ENCODE measurements around the gene SIN3B. TPM values are rescaled to one million over a fixed set of nuclear protein-coding genes. Genes with fewer than 3 reads are reported as not detected.

The SIN3B gene
- total and polyA plus RNA-seq, 2 donors (not counting 1 experiment from before 2014, with no cell fraction given) = 118 to 138 TPM

DNA sequence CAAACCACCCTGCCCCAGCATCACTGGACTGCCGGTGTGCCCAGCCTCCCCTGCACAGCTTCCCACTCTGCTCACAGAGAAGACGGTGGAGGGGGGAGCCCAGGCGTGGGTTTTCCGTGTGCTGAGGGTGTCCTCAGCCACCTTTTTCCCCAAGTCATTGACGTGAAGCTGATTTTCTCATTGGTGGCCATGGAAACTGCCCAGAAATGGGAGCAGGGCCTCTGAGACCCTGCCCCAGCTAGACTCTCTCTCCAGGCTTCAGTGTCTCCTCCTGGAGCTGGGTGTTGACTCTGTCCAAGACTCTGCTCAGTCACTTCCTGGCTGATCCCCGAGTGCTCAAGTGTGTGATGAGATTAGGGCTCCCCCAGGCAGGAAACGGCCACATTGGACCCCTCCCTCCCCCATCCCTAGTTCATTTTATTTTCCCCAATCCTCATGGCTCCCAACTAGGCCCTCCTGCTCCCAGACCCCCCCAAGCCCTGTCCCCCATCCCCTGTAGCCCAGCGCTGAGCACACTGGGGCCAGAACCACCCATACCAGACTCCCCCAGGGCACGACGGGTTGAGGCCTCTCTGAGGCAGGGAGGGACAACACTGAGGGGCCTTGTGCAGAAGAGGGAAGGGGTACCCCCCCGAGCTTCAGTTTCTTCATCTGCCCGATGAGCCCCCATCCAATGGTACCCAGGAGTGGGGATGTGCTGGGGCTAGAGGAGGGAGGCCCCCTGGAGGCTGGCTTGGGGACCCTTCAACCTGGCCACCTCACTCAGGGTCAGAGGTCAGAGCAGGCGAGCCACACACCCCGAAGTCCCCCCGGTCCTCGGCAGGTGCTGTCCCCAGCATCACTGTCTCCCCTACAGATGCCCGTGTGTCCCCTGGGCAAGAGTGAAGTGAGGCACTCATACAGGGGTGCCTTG is 58.4 kb downstream of the SIN3B start:
- intact Hi-C loops (cut with micrococcal nuclease) = no loop called here
- H4K20me1 ChIP-seq (ENCODE audit: control insufficient read depth, insufficient read depth, low read length, poor library complexity, severe bottlenecking) = no peaks in the 10 kb centered on the region
- H3K9ac ChIP-seq (ENCODE audit: low read length) = no peak overlapping the region
- peaks cover 3% of the 10 kb centered on the region for H3K9me3 Mint-ChIP-seq (ENCODE audit: insufficient read depth)
- no peak overlapping the region for H3K4me2 ChIP-seq (replicated peaks; ENCODE audit: low read depth, low read length, poor library complexity, severe bottlenecking)
- no peak for ATAC-seq (ENCODE audit: low read depth)
- H2AFZ ChIP-seq (ENCODE audit: insufficient read depth, low read depth, low read length, poor library complexity, severe bottlenecking) = no peak overlapping the region
- CTCF ChIA-PET = no interaction called here
- H3K27me3 Mint-ChIP-seq = peaks cover 3% of the 10 kb centered on the region
- peaks cover 11 to 29% of the 10 kb centered on the region in 2 donors for H3K4me1 ChIP-seq (ENCODE audit: control insufficient read depth in 2 of 2, insufficient read depth in 2 of 2, low read length in 2 of 2)
- H3K79me2 ChIP-seq (ENCODE audit: control insufficient read depth, insufficient read depth, low read length) = no peaks in the 10 kb centered on the region
- TF ChIP-seq, protein P1, sequence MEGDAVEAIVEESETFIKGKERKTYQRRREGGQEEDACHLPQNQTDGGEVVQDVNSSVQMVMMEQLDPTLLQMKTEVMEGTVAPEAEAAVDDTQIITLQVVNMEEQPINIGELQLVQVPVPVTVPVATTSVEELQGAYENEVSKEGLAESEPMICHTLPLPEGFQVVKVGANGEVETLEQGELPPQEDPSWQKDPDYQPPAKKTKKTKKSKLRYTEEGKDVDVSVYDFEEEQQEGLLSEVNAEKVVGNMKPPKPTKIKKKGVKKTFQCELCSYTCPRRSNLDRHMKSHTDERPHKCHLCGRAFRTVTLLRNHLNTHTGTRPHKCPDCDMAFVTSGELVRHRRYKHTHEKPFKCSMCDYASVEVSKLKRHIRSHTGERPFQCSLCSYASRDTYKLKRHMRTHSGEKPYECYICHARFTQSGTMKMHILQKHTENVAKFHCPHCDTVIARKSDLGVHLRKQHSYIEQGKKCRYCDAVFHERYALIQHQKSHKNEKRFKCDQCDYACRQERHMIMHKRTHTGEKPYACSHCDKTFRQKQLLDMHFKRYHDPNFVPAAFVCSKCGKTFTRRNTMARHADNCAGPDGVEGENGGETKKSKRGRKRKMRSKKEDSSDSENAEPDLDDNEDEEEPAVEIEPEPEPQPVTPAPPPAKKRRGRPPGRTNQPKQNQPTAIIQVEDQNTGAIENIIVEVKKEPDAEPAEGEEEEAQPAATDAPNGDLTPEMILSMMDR (IDR thresholded peaks at IDR 0.05) = no peak
- TF ChIP-seq EZH2 (IDR thresholded peaks at IDR 0.05; ENCODE audit: borderline replicate concordance, insufficient read depth, low read depth, low read length, poor library complexity, severe bottlenecking) = no peak
- POLR2A ChIA-PET = interaction anchor here (0.6 kb wide), 2 partner anchors 26 to 27 kb away, joined by 5 read pairs; no protein-coding TSS in a partner anchor
- H3K27ac ChIP-seq (ENCODE audit: low read length in 2 of 2) = no peak overlapping the region
- peaks cover 27% of the 10 kb centered on the region for H3K4me1 Mint-ChIP-seq
- no peak overlapping the region for H3K4me3 ChIP-seq (ENCODE audit: control extremely low read depth in 1 of 5, extremely low read depth in 1 of 5, insufficient read depth in 1 of 5, low read depth in 2 of 5, low read length in 4 of 5)
- peaks cover 0 to 26% (median 4%) of the 10 kb centered on the region in 3 donors for H3K9me3 ChIP-seq (ENCODE audit: control extremely low read depth in 1 of 3, control insufficient read depth in 2 of 3, insufficient read depth in 1 of 3, low read length in 2 of 3)
- H3K4me3 Mint-ChIP-seq = no peak overlapping the region
- H3K36me3 ChIP-seq (replicated peaks in 1 of 2; ENCODE audit: control extremely low read depth in 1 of 2, control insufficient read depth in 1 of 2, extremely low read depth in 1 of 2, insufficient read depth in 2 of 2, low read length in 1 of 2) = no peaks in the 10 kb centered on the region
- H3K27me3 ChIP-seq (replicated peaks in 1 of 4; ENCODE audit: control extremely low read depth in 1 of 4, control insufficient read depth in 3 of 4, insufficient read depth in 4 of 4, low read length in 3 of 4) = peaks cover 0 to 14% (median 5%) of the 10 kb centered on the region in 4 experiments
- DNase-seq = no peak
- H3K27ac Mint-ChIP-seq = no peak overlapping the region
- 64% methylated on average over 12 of the region's 17 CpGs for WGBS (ENCODE audit: insufficient coverage)

Measured in B cell (primary cell).